K562 (cell line): Measurements from ENCODE around the gene SIGLEC6. TPM values are rescaled to one million over a fixed set of nuclear protein-coding genes. Genes with fewer than 3 reads are reported as not detected.

Experiments used
- ARID4B ChIP-seq: sonication (generic); formaldehyde crosslinking; IDR thresholded peaks from 2 replicates; pipeline ENCODE4 v1.8.0; 2022; ENCODE audit warnings: mild to moderate bottlenecking, missing genetic modification reagents
- NEUROD1 ChIP-seq: fragments of 150-350 bp; IDR thresholded peaks from 2 replicates; pipeline ENCODE4 v1.6.1; 2014; ENCODE audit warnings: borderline replicate concordance, low read length, low read depth; ENCODE audit not compliant: partially characterized antibody
- NKRF ChIP-seq: fragments of 450-650 bp; IDR thresholded peaks from 2 replicates; pipeline ENCODE4 v1.6.1; 2016; ENCODE audit warnings: borderline replicate concordance
- PKNOX1 ChIP-seq: fragments of 450-650 bp; IDR thresholded peaks from 2 replicates; pipeline ENCODE4 v1.6.1; 2016
- SMARCE1 ChIP-seq: fragments of 450-650 bp; IDR thresholded peaks from 2 replicates; pipeline ENCODE4 v1.7.1; 2016; ENCODE audit warnings: mild to moderate bottlenecking
- ZNF318 ChIP-seq, 2 experiments: fragments of 450-650 bp; IDR thresholded peaks; 2 replicates each; pipeline ENCODE4 v1.6.1; 2016; ENCODE audit warnings: mild to moderate bottlenecking in 2 of 2, borderline replicate concordance in 1 of 2, low read depth in 1 of 2, moderate library complexity in 1 of 2
- ZNF740 ChIP-seq, 3 experiments: fragments of 200-800 bp in 1 of 3; sonication (Bioruptor generic) in 1 of 3; sonication (generic) in 1 of 3; formaldehyde crosslinking in 1 of 3; IDR thresholded peaks; 2 replicates each; pipeline versions ENCODE4 v1.6.1 to v1.8.0; 2016 to 2022; ENCODE audit warnings: mild to moderate bottlenecking in 2 of 3, missing compliant biosample characterization in 2 of 3, missing genetic modification characterization in 2 of 3, missing genetic modification reagents in 1 of 3
- polyA plus RNA-seq, 8 experiments: library from polyadenylated mRNA; depleted of rRNA in 4 of 8; stranded (reverse) in 5 of 8; unstranded in 3 of 8; fragments of >200 nt; fragmentation: Nextera tagmentation in 2 of 8; fragmentation: Illumina TruSeq in 1 of 8; extraction: Ambion mirVana in 2 of 8; extraction: Trizol in 1 of 8; gene quantifications; 2 replicates each; pipeline versions ENCODE4 v1.2.1 to v1.2.3, GENCODE V29; 2011 to 2014; ENCODE audit warnings: inconsistent platforms in 1 of 8, missing spikeins in 1 of 8
- total RNA-seq, 7 experiments: library from RNA; depleted of rRNA in 6 of 7; stranded (reverse); fragments of >200 nt in 6 of 7; fragmentation: Illumina TruSeq in 2 of 7; extraction: Trizol in 2 of 7; gene quantifications; 2 replicates each; pipeline versions ENCODE4 v1.2.1 to v1.2.3, GENCODE V29; 2011 to 2021; ENCODE audit warnings: low replicate concordance in 1 of 7

The SIGLEC6 gene
- total and polyA plus RNA-seq, 9 of the 15 experiments (the other 6 are each of a cell fraction or from before 2014, with no cell fraction given), result 0.03 to 17.5 (median 0.71) TPM

- TF ChIP-seq ZNF318 (IDR thresholded peaks at IDR 0.05; ENCODE audit: borderline replicate concordance in 1 of 2, low read depth in 1 of 2) (peak in 1 of 2 experiments; percentile 47; a peak in 1 of 4 replicates), NKRF (peak; percentile 65), PKNOX1 (peak; percentile 75), SMARCE1 (peak; percentile 73), NEUROD1 (peak; percentile 53), ARID4B (peak; percentile 71; the same call in 1 of the 2 replicates), ZNF740 (CRISPR knock-in tag; IDR thresholded peaks at IDR 0.05) (no peak), ZNF740 (tag; IDR thresholded peaks at IDR 0.05) (0 out of 4 replicates have a peak, but pooled peaks of 1 of the 2 experiments have one; percentile 23)
These were observed 63.5 kb downstream of the SIGLEC6 start (continued) for GRCh38 chr19:51467864-51468544.
